Tibial nerve (tissue), 4 donors: Measurements from ENCODE around the gene FHL3. TPM values are rescaled to one million over a fixed set of nuclear protein-coding genes. Genes with fewer than 3 reads are reported as not detected.

Experiments
- DNase-seq, 2 donors: peaks; one replicate each; pipeline ENCODE4 v3.0.0-alpha.2; 2019; ENCODE audit warnings: low spot score in 2 of 2
- H3K27ac ChIP-seq, 4 donors: fragments of 200-600 bp; sonication (generic) in 3 of 4; one replicate each; pipeline ENCODE4 v1.5.1; 2017 to 2019; ENCODE audit warnings: mild to moderate bottlenecking in 1 of 4
- H3K27me3 ChIP-seq, 2 donors: fragments of 200-600 bp; sonication (generic) in 1 of 2; one replicate each; pipeline versions ENCODE4 v1.5.1 to v1.6.0; 2017 to 2019
- H3K36me3 ChIP-seq, 3 donors: fragments of 200-600 bp; sonication (generic); one replicate each; pipeline ENCODE4 v1.5.1; 2018 to 2019
- H3K4me1 ChIP-seq, 4 donors: fragments of 200-600 bp; sonication (generic) in 3 of 4; one replicate each; pipeline ENCODE4 v1.5.1; 2017 to 2019
- H3K4me3 ChIP-seq, 4 donors: fragments of 200-600 bp; sonication (generic) in 3 of 4; one replicate each; pipeline ENCODE4 v1.5.1; 2017 to 2019; ENCODE audit warnings: mild to moderate bottlenecking in 1 of 4, moderate library complexity in 1 of 4
- H3K9me3 ChIP-seq, 4 donors: fragments of 200-600 bp; sonication (generic) in 3 of 4; one replicate each; pipeline ENCODE4 v1.5.1; 2017 to 2019
- CTCF ChIP-seq, 5 experiments: fragments of 200-600 bp in 3 of 5; fragments of 450-650 bp in 2 of 5; sonication (generic) in 3 of 5; IDR thresholded peaks; one replicate each; pipeline ENCODE4 v1.5.1; 2016 to 2019; ENCODE audit warnings: antibody characterized with exemption in 5 of 5, mild to moderate bottlenecking in 3 of 5, moderate library complexity in 2 of 5
- EP300 ChIP-seq, 2 donors: sonication (generic); formaldehyde crosslinking; IDR thresholded peaks; one replicate each; pipeline ENCODE4 v1.6.1; 2017; ENCODE audit warnings: antibody characterized with exemption in 2 of 2, mild to moderate bottlenecking in 1 of 2
- POLR2A ChIP-seq, 2 donors: fragments of 450-650 bp; IDR thresholded peaks; one replicate each; pipeline ENCODE4 v1.6.1; 2017; ENCODE audit warnings: antibody characterized with exemption in 2 of 2, mild to moderate bottlenecking in 2 of 2, moderate library complexity in 2 of 2
- WGBS, 2 donors: methylation state at CpG; one replicate each; pipeline ENCODE4 v1.1.5; 2018; 5-methylcytosine and 5-hydroxymethylcytosine counted together
- total RNA-seq, 4 donors: library from RNA; depleted of rRNA; stranded (reverse); fragments of >200 nt; gene quantifications; one replicate each; pipeline ENCODE4 v1.1.0, GENCODE V29; 2016

Gene FHL3
- total RNA-seq, 4 donors from 2014 or later = 25.1 to 32.7 (median 26.6) TPM

GRCh38 chr1:38030596-38031512 lies 25.5 kb upstream of the FHL3 start:
- Histone ChIP-seq H3K4me1 (peaks cover 0 to 65% (median 37%) of the 10 kb centered on the region in 4 donors), H3K27me3 (no peaks in the 10 kb centered on the region), H3K27ac (peak overlapping the region; percentile 75 to 95 (median 89)), H3K36me3 (peaks cover 0 to 11% (median 3%) of the 10 kb centered on the region in 3 donors), H3K4me3 (no peak overlapping the region), H3K9me3 (no peaks in the 10 kb centered on the region)
- WGBS, 2 donors = 37 to 45% methylated on average over 13 to 17 of the region's 17 CpGs
- peak in 1 of 2 donors; percentile 56 for DNase-seq
- TF ChIP-seq EP300 (IDR thresholded peaks at IDR 0.05) (peak; percentile 48 to 90), POLR2A (IDR thresholded peaks at IDR 0.05) (no peak), CTCF (IDR thresholded peaks at IDR 0.05) (peak in 1 of 5 experiments; percentile 26)

- H3K27ac ChIP-seq = peak overlapping the region; percentile 71 to 95 (median 86)
- WGBS, 2 donors = 13 to 18% methylated on average over 11 to 12 of the region's 12 CpGs
These were observed 24.6 kb upstream of the FHL3 start for GRCh38 chr1:38029685-38030511.

GRCh38 chr1:38029081-38029681 lies 23.9 kb upstream of the FHL3 start:
- Histone ChIP-seq H3K4me3 (no peak overlapping the region), H3K27ac (peak overlapping the region; percentile 71 to 95 (median 86))

More at GRCh38 chr1:38029685-38030511, 24.6 kb upstream of the FHL3 start:
- TF ChIP-seq POLR2A (IDR thresholded peaks at IDR 0.05) = no peak
- Histone ChIP-seq H3K9me3 (no peaks in the 10 kb centered on the region), H3K27me3 (no peaks in the 10 kb centered on the region), H3K4me1 (peaks cover 0 to 62% (median 37%) of the 10 kb centered on the region in 4 donors), H3K36me3 (peaks cover 3 to 21% (median 9%) of the 10 kb centered on the region in 3 donors), H3K4me3 (peak overlapping the region in 1 of 4 donors; percentile 8)
- no peak for DNase-seq

GRCh38 chr1:38028671-38029070 lies 23.4 kb upstream of the FHL3 start:
- H3K4me1 ChIP-seq = peaks cover 0 to 62% (median 37%) of the 10 kb centered on the region in 4 donors
- no peak overlapping the region for H3K4me3 ChIP-seq
- WGBS, 2 donors = 67 to 85% methylated on average over 1 to 2 of the region's 2 CpGs
- no peak for DNase-seq
- peaks cover 7 to 32% (median 13%) of the 10 kb centered on the region in 3 donors for H3K36me3 ChIP-seq
- TF ChIP-seq EP300 (IDR thresholded peaks at IDR 0.05) (no peak), POLR2A (IDR thresholded peaks at IDR 0.05) (no peak), CTCF (IDR thresholded peaks at IDR 0.05) (no peak)
- peak overlapping the region; percentile 71 to 95 (median 86) for H3K27ac ChIP-seq
- H3K9me3 ChIP-seq = no peaks in the 10 kb centered on the region
- no peaks in the 10 kb centered on the region for H3K27me3 ChIP-seq

More at GRCh38 chr1:38029081-38029681, 23.9 kb upstream of the FHL3 start:
- peak in 2 of 5 experiments; percentile 8 to 16 for TF ChIP-seq CTCF (IDR thresholded peaks at IDR 0.05)
- peak in 1 of 2 donors; percentile 6 for TF ChIP-seq EP300 (IDR thresholded peaks at IDR 0.05)
- TF ChIP-seq POLR2A (IDR thresholded peaks at IDR 0.05) = no peak
- no peaks in the 10 kb centered on the region for H3K9me3 ChIP-seq
- DNase-seq = no peak
- no peaks in the 10 kb centered on the region for H3K27me3 ChIP-seq
- H3K4me1 ChIP-seq = peaks cover 0 to 62% (median 37%) of the 10 kb centered on the region in 4 donors
- 13 to 15% methylated on average over 17 to 18 of the region's 23 CpGs for WGBS, 2 donors
- peaks cover 3 to 27% (median 13%) of the 10 kb centered on the region in 3 donors for H3K36me3 ChIP-seq

GRCh38 chr1:38028105-38028591 lies 22.8 kb upstream of the FHL3 start:
- WGBS, 2 donors = 62 to 66% methylated on average over 3 of the region's 3 CpGs
- DNase-seq = no peak
- Histone ChIP-seq H3K36me3 (peaks cover 7 to 37% (median 13%) of the 10 kb centered on the region in 3 donors), H3K27ac (peak overlapping the region; percentile 71 to 95 (median 86)), H3K4me1 (peaks cover 0 to 62% (median 37%) of the 10 kb centered on the region in 4 donors), H3K4me3 (no peak overlapping the region), H3K9me3 (no peaks in the 10 kb centered on the region), H3K27me3 (no peaks in the 10 kb centered on the region)
- no peak for TF ChIP-seq CTCF (IDR thresholded peaks at IDR 0.05)
